HepG2 (cell line): ENCODE data around the gene MCM3. TPM values are rescaled to one million over a fixed set of nuclear protein-coding genes. Genes with fewer than 3 reads are reported as not detected.

Experiments
- BORCS8-MEF2B ChIP-seq: sonication (generic); formaldehyde crosslinking; IDR thresholded peaks from 2 replicates; pipeline ENCODE4 v1.8.0; 2022; ENCODE audit warnings: mild to moderate bottlenecking, missing genetic modification reagents
- CEBPG ChIP-seq: IDR thresholded peaks from 2 replicates; pipeline ENCODE4 v1.6.1; 2016
- ELF3 ChIP-seq: IDR thresholded peaks from 2 replicates; pipeline ENCODE4 v1.6.1; 2016; ENCODE audit warnings: missing genetic modification reagents, missing compliant biosample characterization
- HNRNPL ChIP-seq: fragments of 200-400 bp; formaldehyde crosslinking; IDR thresholded peaks from 2 replicates; pipeline ENCODE4 v1.6.1; 2017; ENCODE audit warnings: mild to moderate bottlenecking, low read depth, low read length
- MYC ChIP-seq: sonication (generic); formaldehyde crosslinking; IDR thresholded peaks from 2 replicates; pipeline ENCODE4 v1.9.0; 2021; ENCODE audit warnings: missing genetic modification reagents, borderline replicate concordance
- NFYB ChIP-seq: sonication (generic); formaldehyde crosslinking; IDR thresholded peaks from 2 replicates; pipeline ENCODE4 v1.4.0; 2020; ENCODE audit warnings: missing genetic modification reagents
- SOX6 ChIP-seq, 2 experiments: fragments of 450-650 bp in 1 of 2; sonication (generic) in 1 of 2; formaldehyde crosslinking in 1 of 2; IDR thresholded peaks; 2 replicates each; pipeline versions ENCODE4 v1.4.0 to v1.6.1; 2017 to 2020; ENCODE audit warnings: antibody characterized with exemption in 1 of 2, mild to moderate bottlenecking in 1 of 2, missing genetic modification reagents in 1 of 2
- ZFP36 ChIP-seq: fragments of 150-350 bp; IDR thresholded peaks from 2 replicates; pipeline ENCODE4 v1.6.1; 2018; ENCODE audit warnings: borderline replicate concordance, low read length, low read depth; ENCODE audit not compliant: partially characterized antibody
- ZNF446 ChIP-seq: sonication (generic); formaldehyde crosslinking; IDR thresholded peaks from 2 replicates; pipeline ENCODE4 v1.5.0; 2020; ENCODE audit warnings: mild to moderate bottlenecking, missing genetic modification reagents
- ZNF546 ChIP-seq: sonication (generic); formaldehyde crosslinking; conservative IDR thresholded peaks from 2 replicates; pipeline ENCODE4 v1.8.1; 2023; ENCODE audit warnings: mild to moderate bottlenecking, missing genetic modification reagents
- ZNF547 ChIP-seq: sonication (generic); formaldehyde crosslinking; IDR thresholded peaks from 2 replicates; pipeline ENCODE4 v1.5.1; 2020; ENCODE audit warnings: mild to moderate bottlenecking, missing genetic modification reagents
- polyA plus RNA-seq, 8 experiments: library from polyadenylated mRNA; depleted of rRNA in 3 of 8; stranded (reverse) in 7 of 8; unstranded in 1 of 8; fragments of >200 nt; fragmentation: Illumina TruSeq in 4 of 8; extraction: Trizol in 4 of 8; gene quantifications; 2 replicates each; pipeline versions ENCODE4 v1.2.1 to v1.2.3, GENCODE V29; 2011 to 2016; ENCODE audit warnings: low read depth in 4 of 8, missing spikeins in 1 of 8, mixed read lengths in 1 of 8; ENCODE audit not compliant: insufficient read depth in 1 of 8
- total RNA-seq, 5 experiments: library from RNA; depleted of rRNA; stranded (reverse); fragments of >200 nt; fragmentation: Illumina TruSeq; extraction: Trizol; gene quantifications; 2 replicates each; pipeline ENCODE4 v1.2.3, GENCODE V29; 2016; ENCODE audit warnings: low read depth in 1 of 5
- TF ChIP-seq, protein P1 (sequence below): IDR thresholded peaks from 2 replicates; pipeline ENCODE4 v1.6.1; 2018; ENCODE audit warnings: missing genetic modification reagents
- TF ChIP-seq, protein P2 (sequence below): sonication (generic); formaldehyde crosslinking; IDR thresholded peaks from 2 replicates; pipeline ENCODE4 v1.5.0; 2020; ENCODE audit warnings: mild to moderate bottlenecking, missing genetic modification reagents, borderline replicate concordance
- TF ChIP-seq, protein P3 (sequence below): sonication (generic); formaldehyde crosslinking; IDR thresholded peaks from 2 replicates; pipeline ENCODE4 v1.8.0; 2023; ENCODE audit warnings: mild to moderate bottlenecking, missing genetic modification reagents
- TF ChIP-seq, protein P4 (sequence below), 2 experiments: sonication (generic) in 1 of 2; formaldehyde crosslinking in 1 of 2; IDR thresholded peaks; 2 replicates each; pipeline versions ENCODE4 v1.4.0 to v1.6.1; 2016 to 2020; ENCODE audit warnings: borderline replicate concordance in 1 of 2, low read depth in 1 of 2, mild to moderate bottlenecking in 1 of 2, missing genetic modification reagents in 1 of 2
- TF ChIP-seq, protein P5 (sequence below): sonication (generic); formaldehyde crosslinking; IDR thresholded peaks from 2 replicates; pipeline ENCODE4 v1.8.0; 2022; ENCODE audit warnings: missing genetic modification reagents, mild to moderate bottlenecking, inconsistent platforms, borderline replicate concordance
- TF ChIP-seq, protein P6 (sequence below): IDR thresholded peaks from 2 replicates; pipeline ENCODE4 v1.6.1; 2012; ENCODE audit warnings: inconsistent platforms

The MCM3 gene
- total and polyA plus RNA-seq, 2 of the 13 experiments (the other 11 are each of a cell fraction or from before 2014, with no cell fraction given) = 164 to 288 TPM

DNA sequence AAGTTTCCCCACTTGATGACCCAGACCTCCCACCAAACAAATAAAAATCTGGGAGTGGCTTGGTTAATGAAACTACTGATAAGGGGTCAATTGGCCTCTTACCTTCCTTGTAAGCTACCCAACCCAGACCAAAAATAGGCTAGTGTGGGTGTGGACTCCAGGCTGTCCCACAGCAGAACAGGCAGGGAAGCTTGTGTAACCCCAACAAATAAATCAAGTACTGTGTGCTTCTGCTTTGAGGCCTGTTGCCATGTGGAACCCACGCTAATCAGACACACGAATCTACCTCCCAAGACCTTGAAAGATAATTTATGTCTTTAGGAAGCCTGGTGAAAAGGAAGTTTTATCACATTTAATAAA lies 43.7 kb upstream of the MCM3 start (continued):
- TF ChIP-seq MYC (CRISPR knock-in tag) (0 out of 2 replicates have a peak, but pooled peaks have one; percentile 38), ELF3 (CRISPR knock-in tag) (0 out of 2 replicates have a peak, but pooled peaks have one; percentile 30), ZNF446 (CRISPR knock-in tag) (no peak), NFYB (CRISPR knock-in tag) (peak; percentile 3; the same call in 1 of the 2 replicates), ZFP36 (no peak), ZNF546 (CRISPR knock-in tag) (0 out of 2 replicates have a peak, but pooled peaks have one; percentile 42), CEBPG (CRISPR knock-in tag) (peak; percentile 81), SOX6 (IDR thresholded peaks at IDR 0.05) (no peak), SOX6 (CRISPR knock-in tag; IDR thresholded peaks at IDR 0.05) (0 out of 2 replicates have a peak, but pooled peaks have one; percentile 27), BORCS8-MEF2B (CRISPR knock-in tag) (no peak), ZNF547 (CRISPR knock-in tag) (no peak), HNRNPL (no peak)
- TF ChIP-seq, protein P1, sequence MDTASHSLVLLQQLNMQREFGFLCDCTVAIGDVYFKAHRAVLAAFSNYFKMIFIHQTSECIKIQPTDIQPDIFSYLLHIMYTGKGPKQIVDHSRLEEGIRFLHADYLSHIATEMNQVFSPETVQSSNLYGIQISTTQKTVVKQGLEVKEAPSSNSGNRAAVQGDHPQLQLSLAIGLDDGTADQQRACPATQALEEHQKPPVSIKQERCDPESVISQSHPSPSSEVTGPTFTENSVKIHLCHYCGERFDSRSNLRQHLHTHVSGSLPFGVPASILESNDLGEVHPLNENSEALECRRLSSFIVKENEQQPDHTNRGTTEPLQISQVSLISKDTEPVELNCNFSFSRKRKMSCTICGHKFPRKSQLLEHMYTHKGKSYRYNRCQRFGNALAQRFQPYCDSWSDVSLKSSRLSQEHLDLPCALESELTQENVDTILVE (CRISPR knock-in tag) = 0 out of 2 replicates have a peak, but pooled peaks have one; percentile 40
- TF ChIP-seq, protein P2, sequence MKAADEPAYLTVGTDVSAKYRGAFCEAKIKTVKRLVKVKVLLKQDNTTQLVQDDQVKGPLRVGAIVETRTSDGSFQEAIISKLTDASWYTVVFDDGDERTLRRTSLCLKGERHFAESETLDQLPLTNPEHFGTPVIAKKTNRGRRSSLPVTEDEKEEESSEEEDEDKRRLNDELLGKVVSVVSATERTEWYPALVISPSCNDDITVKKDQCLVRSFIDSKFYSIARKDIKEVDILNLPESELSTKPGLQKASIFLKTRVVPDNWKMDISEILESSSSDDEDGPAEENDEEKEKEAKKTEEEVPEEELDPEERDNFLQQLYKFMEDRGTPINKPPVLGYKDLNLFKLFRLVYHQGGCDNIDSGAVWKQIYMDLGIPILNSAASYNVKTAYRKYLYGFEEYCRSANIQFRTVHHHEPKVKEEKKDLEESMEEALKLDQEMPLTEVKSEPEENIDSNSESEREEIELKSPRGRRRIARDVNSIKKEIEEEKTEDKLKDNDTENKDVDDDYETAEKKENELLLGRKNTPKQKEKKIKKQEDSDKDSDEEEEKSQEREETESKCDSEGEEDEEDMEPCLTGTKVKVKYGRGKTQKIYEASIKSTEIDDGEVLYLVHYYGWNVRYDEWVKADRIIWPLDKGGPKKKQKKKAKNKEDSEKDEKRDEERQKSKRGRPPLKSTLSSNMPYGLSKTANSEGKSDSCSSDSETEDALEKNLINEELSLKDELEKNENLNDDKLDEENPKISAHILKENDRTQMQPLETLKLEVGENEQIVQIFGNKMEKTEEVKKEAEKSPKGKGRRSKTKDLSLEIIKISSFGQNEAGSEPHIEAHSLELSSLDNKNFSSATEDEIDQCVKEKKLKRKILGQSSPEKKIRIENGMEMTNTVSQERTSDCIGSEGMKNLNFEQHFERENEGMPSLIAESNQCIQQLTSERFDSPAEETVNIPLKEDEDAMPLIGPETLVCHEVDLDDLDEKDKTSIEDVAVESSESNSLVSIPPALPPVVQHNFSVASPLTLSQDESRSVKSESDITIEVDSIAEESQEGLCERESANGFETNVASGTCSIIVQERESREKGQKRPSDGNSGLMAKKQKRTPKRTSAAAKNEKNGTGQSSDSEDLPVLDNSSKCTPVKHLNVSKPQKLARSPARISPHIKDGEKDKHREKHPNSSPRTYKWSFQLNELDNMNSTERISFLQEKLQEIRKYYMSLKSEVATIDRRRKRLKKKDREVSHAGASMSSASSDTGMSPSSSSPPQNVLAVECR (CRISPR knock-in tag) = peak; percentile 10; the same call in 1 of the 2 replicates
- TF ChIP-seq, protein P3, sequence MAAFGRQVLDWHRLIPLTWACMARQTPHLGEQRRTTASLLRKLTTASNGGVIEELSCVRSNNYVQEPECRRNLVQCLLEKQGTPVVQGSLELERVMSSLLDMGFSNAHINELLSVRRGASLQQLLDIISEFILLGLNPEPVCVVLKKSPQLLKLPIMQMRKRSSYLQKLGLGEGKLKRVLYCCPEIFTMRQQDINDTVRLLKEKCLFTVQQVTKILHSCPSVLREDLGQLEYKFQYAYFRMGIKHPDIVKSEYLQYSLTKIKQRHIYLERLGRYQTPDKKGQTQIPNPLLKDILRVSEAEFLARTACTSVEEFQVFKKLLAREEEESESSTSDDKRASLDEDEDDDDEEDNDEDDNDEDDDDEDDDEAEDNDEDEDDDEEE (CRISPR knock-in tag) = no peak
- TF ChIP-seq, protein P4, sequence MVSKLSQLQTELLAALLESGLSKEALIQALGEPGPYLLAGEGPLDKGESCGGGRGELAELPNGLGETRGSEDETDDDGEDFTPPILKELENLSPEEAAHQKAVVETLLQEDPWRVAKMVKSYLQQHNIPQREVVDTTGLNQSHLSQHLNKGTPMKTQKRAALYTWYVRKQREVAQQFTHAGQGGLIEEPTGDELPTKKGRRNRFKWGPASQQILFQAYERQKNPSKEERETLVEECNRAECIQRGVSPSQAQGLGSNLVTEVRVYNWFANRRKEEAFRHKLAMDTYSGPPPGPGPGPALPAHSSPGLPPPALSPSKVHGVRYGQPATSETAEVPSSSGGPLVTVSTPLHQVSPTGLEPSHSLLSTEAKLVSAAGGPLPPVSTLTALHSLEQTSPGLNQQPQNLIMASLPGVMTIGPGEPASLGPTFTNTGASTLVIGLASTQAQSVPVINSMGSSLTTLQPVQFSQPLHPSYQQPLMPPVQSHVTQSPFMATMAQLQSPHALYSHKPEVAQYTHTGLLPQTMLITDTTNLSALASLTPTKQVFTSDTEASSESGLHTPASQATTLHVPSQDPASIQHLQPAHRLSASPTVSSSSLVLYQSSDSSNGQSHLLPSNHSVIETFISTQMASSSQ (IDR thresholded peaks at IDR 0.05; ENCODE audit: low read depth) = no peak
- TF ChIP-seq, protein P4 (CRISPR knock-in tag; IDR thresholded peaks at IDR 0.05; ENCODE audit: borderline replicate concordance) = no peak; the same call in 1 of the 2 replicates
- TF ChIP-seq, protein P5, sequence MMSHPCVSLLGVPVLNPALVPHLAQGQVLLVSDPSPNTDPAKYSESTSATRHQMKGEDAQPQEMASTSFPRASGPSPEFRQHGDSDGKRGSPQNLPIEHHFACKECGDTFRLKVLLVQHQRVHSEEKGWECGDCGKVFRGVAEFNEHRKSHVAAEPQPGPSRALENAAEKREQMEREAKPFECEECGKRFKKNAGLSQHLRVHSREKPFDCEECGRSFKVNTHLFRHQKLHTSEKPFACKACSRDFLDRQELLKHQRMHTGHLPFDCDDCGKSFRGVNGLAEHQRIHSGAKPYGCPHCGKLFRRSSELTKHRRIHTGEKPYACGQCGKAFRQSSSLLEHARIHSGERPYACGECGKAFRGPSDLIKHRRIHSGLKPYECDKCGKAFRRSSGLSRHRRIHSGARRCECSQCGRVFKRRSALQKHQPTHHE = peak; percentile 19; the same call in 1 of the 2 replicates
- TF ChIP-seq, protein P6, sequence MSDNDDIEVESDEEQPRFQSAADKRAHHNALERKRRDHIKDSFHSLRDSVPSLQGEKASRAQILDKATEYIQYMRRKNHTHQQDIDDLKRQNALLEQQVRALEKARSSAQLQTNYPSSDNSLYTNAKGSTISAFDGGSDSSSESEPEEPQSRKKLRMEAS = peak; percentile 70
